Measurements from ENCODE around the gene SLC10A1. TPM values are rescaled to one million over a fixed set of nuclear protein-coding genes. Genes with fewer than 3 reads are reported as not detected.

SLC10A1 gene
- total and polyA plus RNA-seq, 2 experiments from 2014 or later, result 0.10 TPM; not detected in 1

GRCh38 chr14:69845787-69846186 is 48.7 kb upstream of the SLC10A1 start (continued):
- TF ChIP-seq CTCF (conservative IDR thresholded peaks at IDR 0.05; ENCODE audit: low read depth in 2 of 2) (no peak), JUNB (IDR thresholded peaks at IDR 0.05; ENCODE audit: unreplicated experiment) (no peak), ZNF462 (CRISPR knock-in tag; IDR thresholded peaks at IDR 0.05) (no peak), ZNF331 (CRISPR knock-in tag; IDR thresholded peaks at IDR 0.05; ENCODE audit: low read depth) (no peak), POLR2AphosphoS5 (IDR thresholded peaks at IDR 0.05; ENCODE audit: low read depth) (no peak), ZNF114 (CRISPR knock-in tag; IDR thresholded peaks at IDR 0.05) (no peak)

GRCh38 chr14:69845050-69845581 is 48.1 kb upstream of the SLC10A1 start:
- Mint-ChIP-seq H3K9me3 (no peaks in the 10 kb centered on the region), H3K27ac (no peak overlapping the region), H3K4me3 (no peak overlapping the region), H3K4me1 (no peaks in the 10 kb centered on the region), H3K36me3 (ENCODE audit: low read depth) (no peaks in the 10 kb centered on the region), H3K27me3 (ENCODE audit: insufficient read depth, low read depth, poor library complexity) (peaks cover 2% of the 10 kb centered on the region)
- H2AFZ ChIP-seq, result no peak overlapping the region; the same call in 1 of the 2 replicates
- H3K79me2 ChIP-seq (replicated peaks; ENCODE audit: insufficient read depth), result no peaks in the 10 kb centered on the region
- H4K20me1 ChIP-seq (replicated peaks; ENCODE audit: insufficient read depth), result no peaks in the 10 kb centered on the region
- no peaks in the 10 kb centered on the region for H3F3A ChIP-seq (replicated peaks; ENCODE audit: low read depth)
- no peaks in the 10 kb centered on the region for H3K9me2 ChIP-seq (ENCODE audit: insufficient read depth)
- H3K4me2 ChIP-seq, result no peak overlapping the region
- no peaks in the 10 kb centered on the region for H3K36me3 ChIP-seq (ENCODE audit: insufficient read depth)
- H3K4me3 ChIP-seq, result no peak overlapping the region
- DNase-seq (ENCODE audit: low spot score) (no peak), ATAC-seq (no peak)
- no peak overlapping the region for H3K27ac ChIP-seq (ENCODE audit: low read depth)
- H3K27me3 ChIP-seq (ENCODE audit: insufficient read depth), result no peaks in the 10 kb centered on the region
- peaks cover 6% of the 10 kb centered on the region; the same call in 1 of the 2 replicates for H3K4me1 ChIP-seq (ENCODE audit: insufficient read depth)
- TF ChIP-seq EZH2phosphoT487 (IDR thresholded peaks at IDR 0.05; ENCODE audit: unreplicated experiment), result no peak
- TF ChIP-seq NANOG (IDR thresholded peaks at IDR 0.05; ENCODE audit: borderline replicate concordance), result no peak
- TF ChIP-seq ETS1 (IDR thresholded peaks at IDR 0.05), result no peak

Data from GM23338 (cell line).